ENCODE results near the gene ERC2.

ERC2 gene

GRCh38 chr3:55572816-55573215 is 895.5 kb downstream of the ERC2 start:
- no peak for DNase-seq (ENCODE audit: low read depth in 2 of 3, low spot score in 1 of 3)

GRCh38 chr3:55571913-55572312 is 896.4 kb downstream of the ERC2 start:
- DNase-seq (ENCODE audit: low read depth in 2 of 3, low spot score in 1 of 3) = no peak

- no peak for DNase-seq (ENCODE audit: low read depth in 2 of 3, low spot score in 1 of 3)
Measured at GRCh38 chr3:55571216-55571813, 897.0 kb downstream of the ERC2 start.

GRCh38 chr3:55570271-55570711 is 898.0 kb downstream of the ERC2 start:
- no peak for DNase-seq (ENCODE audit: low read depth in 2 of 3, low spot score in 1 of 3)

GRCh38 chr3:55569033-55569599 is 899.2 kb downstream of the ERC2 start:
- no peak for DNase-seq (ENCODE audit: low read depth in 2 of 3, low spot score in 1 of 3)

- no peak for DNase-seq (ENCODE audit: low read depth in 2 of 3, low spot score in 1 of 3)
Measured at GRCh38 chr3:55567615-55568014, 900.7 kb downstream of the ERC2 start.

GRCh38 chr3:55567121-55567520 is 901.1 kb downstream of the ERC2 start:
- no peak for DNase-seq (ENCODE audit: low read depth in 2 of 3, low spot score in 1 of 3)

- DNase-seq (ENCODE audit: low read depth in 2 of 3, low spot score in 1 of 3) = no peak
Measured at GRCh38 chr3:55565521-55565920, 902.7 kb downstream of the ERC2 start.

GRCh38 chr3:55564726-55565125 is 903.5 kb downstream of the ERC2 start:
- no peak for DNase-seq (ENCODE audit: low read depth in 2 of 3, low spot score in 1 of 3)

- no peak for DNase-seq (ENCODE audit: low read depth in 2 of 3, low spot score in 1 of 3)
Measured at GRCh38 chr3:55562700-55563099, 905.6 kb downstream of the ERC2 start.

- no peak for DNase-seq (ENCODE audit: low read depth in 2 of 3, low spot score in 1 of 3)
Measured at GRCh38 chr3:55559500-55560423, 908.5 kb downstream of the ERC2 start.

GRCh38 chr3:55558316-55558715 is 910.0 kb downstream of the ERC2 start:
- DNase-seq (ENCODE audit: low read depth in 2 of 3, low spot score in 1 of 3) = no peak

- no peak for DNase-seq (ENCODE audit: low read depth in 2 of 3, low spot score in 1 of 3)
Measured at GRCh38 chr3:55557549-55557948, 910.7 kb downstream of the ERC2 start.

- no peak for DNase-seq (ENCODE audit: low read depth in 2 of 3, low spot score in 1 of 3)
Measured at GRCh38 chr3:55556619-55557537, 911.4 kb downstream of the ERC2 start.

- no peak for DNase-seq (ENCODE audit: low read depth in 2 of 3, low spot score in 1 of 3)
Measured at GRCh38 chr3:55555873-55556618, 912.2 kb downstream of the ERC2 start.

- DNase-seq (ENCODE audit: low read depth in 2 of 3, low spot score in 1 of 3) = no peak
Measured at GRCh38 chr3:55554634-55555425, 913.4 kb downstream of the ERC2 start.

GRCh38 chr3:55551644-55552043 is 916.6 kb downstream of the ERC2 start:
- DNase-seq (ENCODE audit: low read depth in 2 of 3, low spot score in 1 of 3) = no peak

- no peak for DNase-seq (ENCODE audit: low read depth in 2 of 3, low spot score in 1 of 3)
Measured at GRCh38 chr3:55549177-55549576, 919.1 kb downstream of the ERC2 start.

GRCh38 chr3:55546866-55547669 is 921.2 kb downstream of the ERC2 start:
- DNase-seq (ENCODE audit: low read depth in 2 of 3, low spot score in 1 of 3) = no peak

Measured in stimulated activated CD4-positive, alpha-beta T cell treated with anti-CD3 and anti-CD28 coated beads, Interleukin-12 subunit alpha, Interleukin-12 subunit beta, amount 100 ng/mL, for 48 hours (primary cell).